Gastroesophageal sphincter (tissue), 4 donors: ENCODE results near the gene BCORL1. TPM values are rescaled to one million over a fixed set of nuclear protein-coding genes. Genes with fewer than 3 reads are reported as not detected.
A peak's percentile ranks its signal among the peaks of the same experiment; 100 is the strongest.

Experiments
- ATAC-seq: fragments of 150-250 bp; one replicate; pipeline ENCODE4 v1.9.1; 2016; ENCODE audit warnings: mild to moderate bottlenecking, moderate library complexity
- H3K27ac ChIP-seq, 4 donors: fragments of 200-600 bp; sonication (generic) in 3 of 4; 1 replicate in 3 of 4; 2 replicates in 1 of 4; pipeline ENCODE4 v1.5.1; 2016 to 2019
- H3K27me3 ChIP-seq: fragments of 200-600 bp; sonication (generic); one replicate; pipeline ENCODE4 v1.5.1; 2019
- H3K36me3 ChIP-seq, 2 donors: fragments of 200-600 bp; sonication (generic); one replicate each; pipeline ENCODE4 v1.5.1; 2019; ENCODE audit warnings: control low read depth in 1 of 2
- H3K4me1 ChIP-seq, 3 donors: fragments of 200-600 bp; sonication (generic); 1 replicate in 2 of 3; 2 replicates in 1 of 3; pipeline ENCODE4 v1.5.1; 2016 to 2019; ENCODE audit warnings: control low read depth in 2 of 3
- H3K4me3 ChIP-seq, 2 donors: fragments of 200-600 bp; sonication (generic); one replicate each; pipeline ENCODE4 v1.5.1; 2019; ENCODE audit warnings: mild to moderate bottlenecking in 1 of 2, moderate library complexity in 1 of 2
- H3K9me3 ChIP-seq, 3 donors: fragments of 200-600 bp; sonication (generic); one replicate each; pipeline ENCODE4 v1.5.1; 2017 to 2019; ENCODE audit warnings: control low read depth in 2 of 3
- CTCF ChIP-seq, 4 experiments: fragments of 200-600 bp in 2 of 4; fragments of 450-650 bp in 2 of 4; sonication (generic) in 1 of 4; IDR thresholded peaks; one replicate each; pipeline ENCODE4 v1.5.1; 2017 to 2019; ENCODE audit warnings: antibody characterized with exemption in 4 of 4, mild to moderate bottlenecking in 2 of 4, moderate library complexity in 2 of 4
- EP300 ChIP-seq: sonication (generic); formaldehyde crosslinking; IDR thresholded peaks from one replicate; pipeline ENCODE4 v1.6.1; 2017; ENCODE audit warnings: antibody characterized with exemption, mild to moderate bottlenecking
- POLR2A ChIP-seq, 2 donors: fragments of 450-650 bp; IDR thresholded peaks; one replicate each; pipeline ENCODE4 v1.6.1; 2017; ENCODE audit warnings: antibody characterized with exemption in 2 of 2, mild to moderate bottlenecking in 2 of 2, moderate library complexity in 1 of 2
- POLR2AphosphoS5 ChIP-seq: sonication (generic); formaldehyde crosslinking; IDR thresholded peaks from one replicate; pipeline ENCODE4 v1.6.1; 2017; ENCODE audit warnings: antibody characterized with exemption
- WGBS, 2 donors: methylation state at CpG; one replicate each; pipeline ENCODE4 v1.1.5; 2018; ENCODE audit warnings: low coverage in 1 of 2; 5-methylcytosine and 5-hydroxymethylcytosine counted together
- total RNA-seq, 4 donors: library from RNA; depleted of rRNA; stranded (reverse); fragments of >200 nt; gene quantifications; one replicate each; pipeline ENCODE4 v1.1.0, GENCODE V29; 2016

The BCORL1 gene
- total RNA-seq, 4 donors from 2014 or later = 2.8 to 10.4 (median 6.6) TPM

GRCh38 chrX:130055899-130056298 lies 73.5 kb downstream of the BCORL1 start:
- H3K36me3 ChIP-seq = peaks cover 0 to 36% of the 10 kb centered on the region in 2 donors
- ATAC-seq = no peak
- peak overlapping the region in 3 of 4 donors; percentile 60 to 66 (median 61) for H3K27ac ChIP-seq
- WGBS, 2 donors = 68% methylated on average over 5 of the region's 18 CpGs; no CpG with 5 or more reads in 1 of the 2 donors
- H3K4me1 ChIP-seq = peaks cover 0 to 35% (median 6%) of the 10 kb centered on the region in 3 donors
- no peaks in the 10 kb centered on the region for H3K27me3 ChIP-seq
- no peaks in the 10 kb centered on the region for H3K9me3 ChIP-seq
- TF ChIP-seq EP300 (no peak), POLR2A (IDR thresholded peaks at IDR 0.05) (no peak), CTCF (IDR thresholded peaks at IDR 0.05) (no peak), POLR2AphosphoS5 (no peak)
- H3K4me3 ChIP-seq = no peak overlapping the region

- no peaks in the 10 kb centered on the region for H3K9me3 ChIP-seq
- no peak for TF ChIP-seq CTCF (IDR thresholded peaks at IDR 0.05)
- no peak for TF ChIP-seq POLR2AphosphoS5
- TF ChIP-seq POLR2A (IDR thresholded peaks at IDR 0.05) = no peak
- no peak for TF ChIP-seq EP300
- WGBS, 2 donors = 73% methylated on average over 2 of the region's 9 CpGs; no CpG with 5 or more reads in 1 of the 2 donors
- no peaks in the 10 kb centered on the region for H3K27me3 ChIP-seq
- H3K36me3 ChIP-seq = peaks cover 0 to 22% of the 10 kb centered on the region in 2 donors
- peaks cover 0 to 37% (median 6%) of the 10 kb centered on the region in 3 donors for H3K4me1 ChIP-seq
- no peak overlapping the region for H3K4me3 ChIP-seq
- no peak overlapping the region for H3K27ac ChIP-seq
- no peak for ATAC-seq
Measured at GRCh38 chrX:130057209-130057608, 74.8 kb downstream of the BCORL1 start.

- TF ChIP-seq EP300 (no peak), POLR2AphosphoS5 (no peak), CTCF (IDR thresholded peaks at IDR 0.05) (no peak)
- no peak overlapping the region for H3K4me3 ChIP-seq
- no peaks in the 10 kb centered on the region for H3K27me3 ChIP-seq
- H3K9me3 ChIP-seq = no peaks in the 10 kb centered on the region
- 40 to 80% methylated on average over 1 to 4 of the region's 7 CpGs for WGBS, 2 donors
- no peak for ATAC-seq
- peaks cover 0 to 8% of the 10 kb centered on the region in 2 donors for H3K36me3 ChIP-seq
- H3K4me1 ChIP-seq = peaks cover 0 to 33% (median 6%) of the 10 kb centered on the region in 3 donors
- H3K27ac ChIP-seq = peak overlapping the region in 1 of 4 donors; percentile 26
Measured at GRCh38 chrX:130058652-130059051, 76.2 kb downstream of the BCORL1 start.

- Histone ChIP-seq H3K27ac (peak overlapping the region in 3 of 4 donors; percentile 76 to 81 (median 77)), H3K36me3 (peaks cover 0 to 7% of the 10 kb centered on the region in 2 donors), H3K27me3 (no peaks in the 10 kb centered on the region), H3K4me1 (peaks cover 0 to 17% (median 6%) of the 10 kb centered on the region in 3 donors), H3K4me3 (peak overlapping the region; percentile 41 to 61), H3K9me3 (no peaks in the 10 kb centered on the region)
- TF ChIP-seq CTCF (IDR thresholded peaks at IDR 0.05) (peak in 3 of 4 experiments; percentile 90 to 95 (median 94)), EP300 (no peak), POLR2AphosphoS5 (no peak)
- ATAC-seq = peak; percentile 88
- no CpG with 5 or more reads among the region's 87 CpGs for WGBS, 2 donors
Measured at GRCh38 chrX:130060122-130061069, 78.0 kb downstream of the BCORL1 start.
